HG03460 (cell line): ENCODE results near the gene EIF4E.
"Not testable (repeated sequence)": the region's sequence is repeated elsewhere in the genome, so short reads cannot be mapped to it uniquely, and the experiment has no call there.

Experiments used
- ATAC-seq: cut with Tn5 transposase; IDR thresholded peaks from one replicate; pipeline ENCODE4 v1.9.1; 2021; ENCODE audit not compliant: unreplicated experiment

Gene EIF4E

DNA sequence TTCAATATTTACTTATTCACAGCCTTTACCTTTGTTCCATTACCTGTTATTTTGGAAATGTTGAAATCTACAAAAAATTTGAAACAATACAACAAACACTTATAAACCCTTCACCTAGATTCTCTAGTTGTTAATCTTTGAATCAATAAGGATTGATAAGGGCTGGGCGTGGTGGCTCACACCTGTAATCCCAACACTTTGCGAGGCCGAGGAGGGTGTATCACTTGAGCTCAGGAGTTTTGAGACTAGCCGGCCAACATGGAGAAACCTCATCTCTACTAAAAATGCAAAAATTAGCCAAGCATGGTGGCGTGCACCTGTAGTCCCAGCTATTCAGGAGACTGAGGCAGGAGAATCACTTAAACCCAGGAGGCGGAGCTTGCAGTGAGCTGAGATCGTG, 5.9 kb upstream of the EIF4E start:
- not testable (repeated sequence) for ATAC-seq

GRCh38 chr4:98932539-98932938, 3.6 kb upstream of the EIF4E start:
- ATAC-seq, result no peak

GRCh38 chr4:98930311-98930865, 1.5 kb upstream of the EIF4E start:
- ATAC-seq, result no peak

DNA sequence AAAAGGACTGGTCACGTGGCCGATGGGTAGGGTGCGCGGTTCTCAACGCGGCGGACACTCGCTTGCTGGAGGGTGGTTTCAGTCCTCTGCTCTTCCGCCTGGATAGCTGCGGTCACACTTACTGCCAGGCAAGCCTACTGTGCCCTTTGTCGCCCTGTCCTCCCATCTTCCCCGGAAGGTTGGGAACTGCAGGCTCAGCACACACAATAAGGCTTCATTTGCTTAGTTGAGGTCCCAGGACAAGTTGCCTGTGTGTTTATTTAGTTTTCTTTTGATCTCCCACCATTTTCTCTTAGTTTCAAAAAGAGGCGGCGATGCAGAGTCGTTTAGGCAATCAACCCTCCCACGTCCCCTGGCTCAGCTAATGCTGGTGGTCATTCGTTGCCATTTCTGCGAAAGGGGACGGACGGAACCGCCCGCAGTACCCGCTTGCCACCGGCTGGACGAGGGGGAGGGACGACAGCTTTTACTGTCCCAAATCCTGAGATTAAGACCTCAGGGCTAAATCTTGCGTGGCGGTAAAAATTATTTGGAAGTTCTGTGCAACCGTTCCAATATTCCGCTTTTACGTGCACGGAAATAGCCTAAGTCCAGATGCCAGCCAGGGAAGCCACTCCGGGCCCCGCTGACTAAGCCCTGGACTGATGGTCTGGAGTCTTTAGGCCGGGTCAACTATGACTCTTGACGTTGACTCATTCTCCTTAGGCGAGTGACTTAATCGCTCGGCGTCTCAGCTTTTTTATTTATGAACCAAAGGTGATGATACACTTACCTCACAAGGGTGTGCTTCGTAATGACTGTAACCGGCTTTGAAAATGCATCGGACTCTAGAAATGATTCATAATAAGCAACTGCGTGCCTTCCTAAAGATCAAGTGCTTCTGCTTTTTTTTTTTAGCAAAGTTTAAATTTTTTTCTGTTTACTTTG, 671 bp upstream of the EIF4E start:
- peak; percentile 44 for ATAC-seq

- ATAC-seq, result peak; percentile 37
Observed at GRCh38 chr4:98928131-98928504, 815 bp downstream of the EIF4E start.

- ATAC-seq, result not testable (repeated sequence)
Observed at GRCh38 chr4:98926257-98926656, 2.7 kb downstream of the EIF4E start.

DNA sequence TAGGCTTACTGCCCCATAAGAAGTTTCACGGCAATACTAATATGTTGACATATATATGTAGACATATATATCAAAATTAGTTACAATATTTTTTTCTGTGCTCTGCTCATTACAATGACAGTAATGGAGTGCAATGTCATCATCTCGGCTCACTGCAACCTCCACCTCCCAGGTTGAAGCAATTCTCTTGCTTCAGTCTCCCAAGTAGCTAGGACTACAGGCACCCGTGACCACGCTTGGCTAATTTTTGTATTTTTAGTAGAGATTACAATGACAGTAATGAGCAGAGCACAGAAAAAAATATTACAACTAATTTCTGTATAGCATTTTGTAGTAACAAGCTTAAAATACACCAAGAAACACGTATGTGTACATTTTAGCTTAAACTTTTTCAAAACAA, 7.6 kb downstream of the EIF4E start:
- no peak for ATAC-seq

- no peak for ATAC-seq
Observed at GRCh38 chr4:98919996-98920395, 8.9 kb downstream of the EIF4E start.

GRCh38 chr4:98910728-98911127, 18.2 kb downstream of the EIF4E start:
- not testable (repeated sequence) for ATAC-seq

GRCh38 chr4:98909646-98910401, 19.1 kb downstream of the EIF4E start:
- ATAC-seq, result no peak

DNA sequence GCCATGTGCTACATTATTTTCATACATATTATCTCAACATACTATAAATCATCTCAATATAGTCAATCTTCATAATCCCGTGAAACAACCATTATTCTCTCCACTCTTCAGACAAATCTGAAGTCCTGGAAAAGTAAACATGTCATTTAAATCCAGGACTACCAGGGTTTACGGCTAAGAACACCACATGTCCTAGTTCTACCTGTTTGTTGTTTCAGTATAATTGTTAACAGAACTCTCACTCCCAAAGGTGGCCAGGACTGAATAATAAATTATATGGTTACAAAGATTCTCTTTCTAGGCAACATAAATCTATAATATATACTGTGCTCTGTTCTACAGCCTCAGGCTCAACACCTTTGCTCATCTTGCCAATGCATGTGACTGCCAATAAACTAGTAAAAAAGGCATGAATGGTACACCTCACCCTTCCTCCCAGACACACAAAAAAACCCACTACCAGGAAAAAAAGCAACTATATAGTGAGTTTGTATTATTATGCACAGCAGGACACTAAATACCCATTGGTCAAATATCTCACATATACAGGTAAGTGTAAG, 20.1 kb downstream of the EIF4E start:
- no peak for ATAC-seq

GRCh38 chr4:98908182-98908581, 20.8 kb downstream of the EIF4E start:
- no peak for ATAC-seq

- no peak for ATAC-seq
Observed at GRCh38 chr4:98905839-98906238, 23.1 kb downstream of the EIF4E start.

DNA sequence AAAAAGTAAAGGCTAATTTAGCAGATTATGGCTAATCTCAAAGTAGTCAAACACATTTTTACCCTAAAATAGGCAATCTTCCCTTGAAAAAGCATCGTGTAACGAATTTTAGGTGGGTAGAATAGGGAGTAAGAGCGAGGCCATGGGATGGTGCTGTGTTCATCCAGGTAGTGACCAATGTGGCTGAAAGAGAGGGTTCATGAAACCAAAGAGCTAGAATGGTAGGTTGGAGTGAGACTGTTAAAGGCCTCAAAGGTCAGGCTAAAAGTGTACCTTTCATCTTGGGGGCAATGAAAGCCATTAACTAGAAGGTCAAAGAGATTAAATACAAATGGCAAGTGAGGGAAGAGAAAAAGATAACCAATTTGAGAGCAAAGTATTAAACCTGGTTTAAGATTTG, 23.6 kb downstream of the EIF4E start:
- ATAC-seq, result no peak

DNA sequence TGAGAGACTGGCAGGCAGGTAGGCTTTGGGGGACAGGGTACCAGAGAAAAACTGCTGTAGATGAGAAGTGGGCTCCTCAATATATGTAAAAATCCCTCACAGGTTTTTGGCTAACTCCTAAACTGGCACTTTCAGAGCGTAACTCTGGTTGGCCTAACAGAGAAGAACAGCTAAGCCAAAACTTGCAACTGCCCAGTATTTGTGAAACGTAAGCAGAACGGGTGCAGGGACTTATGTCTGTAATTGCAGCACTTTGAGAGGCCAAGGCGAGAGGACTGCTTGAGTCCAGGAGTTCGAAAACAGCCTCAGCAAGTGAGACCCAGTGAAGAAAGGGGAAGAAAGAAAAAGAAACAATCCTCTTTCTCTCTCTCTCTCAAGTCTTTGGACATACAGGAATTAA, 25.0 kb downstream of the EIF4E start:
- ATAC-seq, result no peak

- ATAC-seq, result no peak
Observed at GRCh38 chr4:98903561-98903960, 25.4 kb downstream of the EIF4E start.

DNA sequence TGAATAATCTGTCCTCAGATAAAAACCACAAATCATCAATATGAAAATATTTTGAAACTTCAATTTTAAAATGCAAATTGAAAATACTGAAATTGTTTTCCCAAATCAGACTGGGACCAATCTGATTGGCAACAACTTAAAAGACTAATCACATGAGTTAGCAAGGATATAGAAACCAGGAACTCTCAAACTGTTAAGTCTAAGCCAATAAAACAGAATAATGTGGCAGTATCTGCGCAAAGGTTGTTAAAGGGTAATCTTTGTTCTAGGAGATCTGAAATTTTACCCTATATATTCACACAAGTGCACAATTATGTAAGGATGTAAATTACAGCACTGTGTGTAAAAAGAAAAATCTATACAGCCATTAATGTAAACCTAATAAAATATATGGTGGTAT, 29.7 kb downstream of the EIF4E start:
- no peak for ATAC-seq

DNA sequence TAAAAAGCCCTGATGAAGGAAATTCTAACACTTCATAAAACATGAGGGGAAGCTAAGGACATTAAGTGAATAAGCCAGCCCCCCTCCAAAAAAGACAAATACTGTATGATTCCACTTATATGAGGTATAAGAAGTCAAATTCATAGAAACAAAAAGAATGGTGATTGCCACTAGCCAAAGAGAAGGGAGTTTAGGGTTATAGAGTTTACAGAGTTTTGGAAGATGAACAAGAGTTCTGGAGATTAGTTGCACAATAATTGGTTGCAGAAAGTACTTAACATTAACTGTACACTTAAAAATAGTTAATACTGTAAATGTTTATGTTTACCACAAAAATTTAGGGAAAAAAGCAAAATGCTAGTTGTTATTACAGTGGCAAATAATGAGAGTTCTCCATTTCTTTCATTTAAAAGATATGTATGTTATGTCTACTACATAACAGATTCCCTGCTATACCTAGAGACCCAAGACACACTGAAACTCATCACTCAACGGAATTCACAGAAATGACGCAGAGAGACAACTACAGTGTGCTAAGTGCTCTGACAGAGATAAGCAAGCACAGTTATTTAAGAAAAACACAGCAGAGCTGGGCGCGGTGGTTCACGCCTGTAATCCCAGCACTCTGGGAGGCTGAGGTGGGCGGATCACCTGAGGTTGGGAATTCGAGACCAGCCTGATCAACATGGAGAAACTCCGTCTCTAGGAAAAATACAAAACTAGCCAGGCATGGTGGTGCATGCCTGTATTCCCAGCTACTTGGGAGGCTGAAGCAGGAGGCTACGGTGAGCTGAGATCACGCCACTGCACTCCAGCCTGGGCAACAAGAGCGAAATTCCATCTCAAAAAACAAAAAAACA, 37.2 kb downstream of the EIF4E start:
- no peak for ATAC-seq

GRCh38 chr4:98890702-98891455, 38.1 kb downstream of the EIF4E start:
- no peak for ATAC-seq

- no peak for ATAC-seq
Observed at GRCh38 chr4:98887145-98887544, 41.8 kb downstream of the EIF4E start.
